ENCODE results near the gene JTB.

- TF ChIP-seq CTCF (IDR thresholded peaks at IDR 0.05) (no peak), POLR2A (IDR thresholded peaks at IDR 0.05) (no peak)
These were observed 19.7 kb downstream of the JTB start for GRCh38 chr1:153957744-153958110.
